Measurements from ENCODE around the gene RPL10. TPM values are rescaled to one million over a fixed set of nuclear protein-coding genes. Genes with fewer than 3 reads are reported as not detected.
A peak's percentile ranks its signal among the peaks of the same experiment; 100 is the strongest.
"Not testable (repeated sequence)": the region's sequence is repeated elsewhere in the genome, so short reads cannot be mapped to it uniquely, and the experiment has no call there.

The RPL10 gene
- total RNA-seq, 2 experiments from 2014 or later: 1,884 to 2,727 TPM

GRCh38 chrX:154384284-154384892 is 13.8 kb upstream of the RPL10 start:
- no peaks in the 10 kb centered on the region for H3K9me3 Mint-ChIP-seq
- ChIA-PET CTCF (interaction anchor here (1.0 to 1.5 kb wide), 2 partner anchors 11 to 21 kb away, joined by 3 to 4 read pairs; no protein-coding TSS in a partner anchor), POLR2A (no interaction called here)
- H3K27ac Mint-ChIP-seq: peak overlapping the region; percentile 13
- no peak for DNase-seq
- peaks cover 9% of the 10 kb centered on the region for H3K36me3 Mint-ChIP-seq (ENCODE audit: low read depth)
- H3K4me1 Mint-ChIP-seq: peaks cover 14% of the 10 kb centered on the region
- H3K27me3 Mint-ChIP-seq: no peaks in the 10 kb centered on the region
- H3K4me3 Mint-ChIP-seq: no peak overlapping the region

- H3K27me3 Mint-ChIP-seq, H3K27ac Mint-ChIP-seq, CTCF ChIA-PET: not testable (repeated sequence)
These were observed 10.1 kb upstream of the RPL10 start for GRCh38 chrX:154388094-154388493.

GRCh38 chrX:154388649-154389048 is 9.5 kb upstream of the RPL10 start:
- H3K4me3 Mint-ChIP-seq; POLR2A ChIA-PET; DNase-seq; H3K4me1 Mint-ChIP-seq; H3K9me3 Mint-ChIP-seq; H3K27me3 Mint-ChIP-seq; CTCF ChIA-PET; H3K36me3 Mint-ChIP-seq (ENCODE audit: low read depth); H3K27ac Mint-ChIP-seq: not testable (repeated sequence)

More at GRCh38 chrX:154388094-154388493, 10.1 kb upstream of the RPL10 start:
- DNase-seq; H3K9me3 Mint-ChIP-seq; POLR2A ChIA-PET; H3K36me3 Mint-ChIP-seq (ENCODE audit: low read depth); H3K4me1 Mint-ChIP-seq; H3K4me3 Mint-ChIP-seq: not testable (repeated sequence)

GRCh38 chrX:154389812-154390747 is 8.1 kb upstream of the RPL10 start:
- CTCF ChIA-PET; H3K27me3 Mint-ChIP-seq; H3K27ac Mint-ChIP-seq; H3K4me1 Mint-ChIP-seq; DNase-seq; H3K4me3 Mint-ChIP-seq; H3K9me3 Mint-ChIP-seq; H3K36me3 Mint-ChIP-seq (ENCODE audit: low read depth); POLR2A ChIA-PET: not testable (repeated sequence)

- DNase-seq, POLR2A ChIA-PET, H3K27me3 Mint-ChIP-seq, H3K9me3 Mint-ChIP-seq: not testable (repeated sequence)
- peaks cover 13% of the 10 kb centered on the region for H3K4me1 Mint-ChIP-seq
- H3K36me3 Mint-ChIP-seq (ENCODE audit: low read depth): peaks cover 26% of the 10 kb centered on the region
- peak overlapping the region; percentile 9 for H3K27ac Mint-ChIP-seq
- H3K4me3 Mint-ChIP-seq: peak overlapping the region; percentile 96
- CTCF ChIA-PET: interaction anchor here (0.9 to 2.8 kb wide), 2 partner anchors 19 to 23 kb away, joined by 3 to 10 read pairs; partner anchors contain the start of gene FLNA
These were observed 1.8 kb upstream of the RPL10 start for GRCh38 chrX:154396363-154396762.

GRCh38 chrX:154396973-154397887 is 947 bp upstream of the RPL10 start:
- DNase-seq: peak; percentile 58
- POLR2A ChIA-PET: interaction anchor here (0.6 to 1.1 kb wide), 2 partner anchors 15 to 422 kb away, joined by 3 to 4 read pairs; no protein-coding TSS in a partner anchor
- Mint-ChIP-seq H3K36me3 (ENCODE audit: low read depth) (peaks cover 26% of the 10 kb centered on the region), H3K27ac (peak overlapping the region; percentile 100), H3K27me3 (no peaks in the 10 kb centered on the region), H3K9me3 (no peaks in the 10 kb centered on the region), H3K4me1 (peaks cover 13% of the 10 kb centered on the region), H3K4me3 (peak overlapping the region; percentile 96)
- CTCF ChIA-PET: interaction anchor here (0.5 to 2.8 kb wide), 4 partner anchors 16 to 127 kb away, joined by 3 to 10 read pairs (median 4); partner anchors contain the start of gene FLNA

GRCh38 chrX:154398668-154399526 is 720 bp downstream of the RPL10 start:
- ChIA-PET CTCF (interaction anchor here (0.8 to 2.8 kb wide), 10 partner anchors 11 to 135 kb away, joined by 3 to 12 read pairs (median 3); partner anchors contain the start of gene FLNA), POLR2A (interaction anchor here (1.1 to 1.2 kb wide), 3 partner anchors 12 to 91 kb away, joined by 3 to 4 read pairs (median 4); partner anchors contain the start of genes SLC10A3 and TAFAZZIN)
- Mint-ChIP-seq H3K36me3 (ENCODE audit: low read depth) (peaks cover 26% of the 10 kb centered on the region), H3K27ac (peak overlapping the region; percentile 100), H3K27me3 (no peaks in the 10 kb centered on the region), H3K9me3 (no peaks in the 10 kb centered on the region), H3K4me3 (peak overlapping the region; percentile 96), H3K4me1 (peaks cover 13% of the 10 kb centered on the region)
- peak; percentile 89 for DNase-seq

GRCh38 chrX:154399527-154400368 is 1.6 kb downstream of the RPL10 start:
- no peaks in the 10 kb centered on the region for H3K27me3 Mint-ChIP-seq
- H3K4me1 Mint-ChIP-seq: peaks cover 13% of the 10 kb centered on the region
- POLR2A ChIA-PET: interaction anchor here (0.6 to 1.2 kb wide), 2 partner anchors 11 to 21 kb away, joined by 3 to 4 read pairs; partner anchors contain the start of gene TAFAZZIN

GRCh38 chrX:154400369-154400817 is 2.2 kb downstream of the RPL10 start:
- H3K9me3 Mint-ChIP-seq, DNase-seq, H3K27me3 Mint-ChIP-seq, POLR2A ChIA-PET: not testable (repeated sequence)
- Mint-ChIP-seq H3K27ac (peak overlapping the region; percentile 73), H3K4me3 (peak overlapping the region; percentile 13), H3K36me3 (ENCODE audit: low read depth) (peaks cover 26% of the 10 kb centered on the region), H3K4me1 (peaks cover 13% of the 10 kb centered on the region)
- CTCF ChIA-PET: interaction anchor here (1.7 to 2.1 kb wide), 2 partner anchors 10 to 20 kb away, joined by 3 to 12 read pairs; no protein-coding TSS in a partner anchor

More at GRCh38 chrX:154399527-154400368, 1.6 kb downstream of the RPL10 start:
- H3K27ac Mint-ChIP-seq: peak overlapping the region; percentile 100
- H3K36me3 Mint-ChIP-seq (ENCODE audit: low read depth): peaks cover 26% of the 10 kb centered on the region
- no peaks in the 10 kb centered on the region for H3K9me3 Mint-ChIP-seq
- CTCF ChIA-PET: interaction anchor here (1.3 to 2.1 kb wide), 4 partner anchors 10 to 72 kb away, joined by 3 to 12 read pairs (median 3); no protein-coding TSS in a partner anchor
- H3K4me3 Mint-ChIP-seq: peak overlapping the region; percentile 96
- DNase-seq: peak; percentile 40

- CTCF ChIA-PET: interaction anchor here (0.6 to 2.1 kb wide), 2 partner anchors 9 to 75 kb away, joined by 6 to 12 read pairs; no protein-coding TSS in a partner anchor
- H3K36me3 Mint-ChIP-seq (ENCODE audit: low read depth): peaks cover 26% of the 10 kb centered on the region
- H3K27ac Mint-ChIP-seq: peak overlapping the region; percentile 73
- H3K27me3 Mint-ChIP-seq: no peaks in the 10 kb centered on the region
- no peak for DNase-seq
- H3K4me1 Mint-ChIP-seq: peaks cover 13% of the 10 kb centered on the region
- H3K4me3 Mint-ChIP-seq: peak overlapping the region; percentile 40
- POLR2A ChIA-PET: no interaction called here
- no peaks in the 10 kb centered on the region for H3K9me3 Mint-ChIP-seq
These were observed 3.0 kb downstream of the RPL10 start for GRCh38 chrX:154401045-154401799.
